Daoy (cell line): Measurements from ENCODE around the gene CADM4. TPM values are rescaled to one million over a fixed set of nuclear protein-coding genes. Genes with fewer than 3 reads are reported as not detected.
A peak's percentile ranks its signal among the peaks of the same experiment; 100 is the strongest.
"Not testable (repeated sequence)": the region's sequence is repeated elsewhere in the genome, so short reads cannot be mapped to it uniquely, and the experiment has no call there.

Experiments used
- DNase-seq: peaks from one replicate; pipeline ENCODE4 v3.0.0-alpha.2; 2015; ENCODE audit warnings: low read depth
- total RNA-seq: library from RNA; depleted of rRNA; stranded (reverse); fragments of >200 nt; shearing (Covaris generic); gene quantifications from 2 replicates; pipeline ENCODE4 v1.2.3, GENCODE V29; 2014

Gene CADM4
- total RNA-seq, 1 experiment from 2014 or later: 4.8 TPM

GRCh38 chr19:43664018-43664417 lies 24.4 kb upstream of the CADM4 start:
- no peak for DNase-seq

DNA sequence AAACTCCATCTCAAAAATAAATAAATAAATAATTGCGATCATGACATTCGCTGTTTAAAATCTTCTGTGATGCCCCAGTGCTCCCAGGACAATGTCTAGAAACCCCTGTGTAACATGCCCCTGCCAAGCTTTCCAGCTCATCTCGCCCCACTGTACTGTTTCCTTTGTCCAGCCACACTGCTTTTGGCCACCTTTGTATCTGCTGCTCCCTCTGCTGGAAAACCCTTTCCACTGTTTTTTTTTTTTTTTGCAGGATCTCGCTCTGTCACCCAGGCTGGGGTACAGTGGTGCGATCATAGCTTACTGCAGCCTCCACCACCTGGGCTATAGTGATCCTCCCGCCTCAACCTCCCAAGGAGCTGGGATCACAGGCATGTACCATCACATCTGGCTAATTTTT lies 22.8 kb upstream of the CADM4 start:
- no peak for DNase-seq

DNA sequence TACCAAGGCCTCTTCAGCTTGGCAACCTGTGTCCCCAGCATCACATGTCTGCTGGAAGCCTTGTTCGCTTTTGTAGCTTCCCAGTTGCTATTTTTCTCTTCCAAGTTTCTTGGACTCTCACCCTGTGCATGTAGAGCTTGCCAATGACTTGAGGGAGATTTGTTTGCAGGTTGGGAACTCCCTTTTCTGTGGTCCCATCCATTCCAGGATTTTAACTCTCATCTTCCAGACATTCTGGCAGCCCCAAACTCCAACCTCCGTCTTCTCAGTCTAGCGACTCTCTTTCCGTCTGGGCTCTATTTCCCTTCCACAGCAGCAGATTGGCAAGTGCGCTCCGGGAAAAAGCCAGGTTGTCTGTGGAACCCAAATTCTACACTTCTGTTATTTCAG lies 21.3 kb upstream of the CADM4 start:
- no peak for DNase-seq

DNA sequence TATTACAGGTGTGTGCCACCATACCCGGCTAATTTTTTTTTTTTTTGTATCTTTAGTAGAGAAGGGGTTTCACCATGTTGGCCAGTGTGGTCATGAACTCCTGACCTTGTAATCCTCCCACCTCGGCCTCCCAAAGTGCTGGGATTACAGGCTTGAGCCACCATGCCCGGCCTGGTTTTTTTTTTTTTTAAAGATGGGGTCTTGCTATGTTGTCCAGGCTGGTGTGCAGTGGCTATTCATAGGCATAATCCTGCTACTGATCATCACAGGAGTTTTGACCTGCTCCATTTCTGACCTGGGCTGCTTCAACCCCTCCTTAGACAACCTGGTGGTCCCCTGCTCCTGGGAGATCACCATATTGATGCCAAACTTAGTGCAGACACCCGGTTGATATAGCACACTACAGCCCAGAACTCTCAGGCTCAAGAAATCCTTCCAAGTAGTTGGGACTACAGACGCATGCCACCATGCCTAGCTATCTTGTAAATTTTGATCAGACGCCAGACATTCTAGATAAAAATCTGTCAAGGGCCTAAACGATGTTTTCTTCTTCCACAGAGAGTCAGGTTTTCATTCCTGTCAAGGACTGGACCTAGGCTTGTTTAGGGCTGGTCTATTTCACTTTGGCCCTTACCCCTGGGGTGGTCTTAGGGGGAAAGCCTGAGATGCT lies 20.8 kb upstream of the CADM4 start:
- DNase-seq: no peak

DNA sequence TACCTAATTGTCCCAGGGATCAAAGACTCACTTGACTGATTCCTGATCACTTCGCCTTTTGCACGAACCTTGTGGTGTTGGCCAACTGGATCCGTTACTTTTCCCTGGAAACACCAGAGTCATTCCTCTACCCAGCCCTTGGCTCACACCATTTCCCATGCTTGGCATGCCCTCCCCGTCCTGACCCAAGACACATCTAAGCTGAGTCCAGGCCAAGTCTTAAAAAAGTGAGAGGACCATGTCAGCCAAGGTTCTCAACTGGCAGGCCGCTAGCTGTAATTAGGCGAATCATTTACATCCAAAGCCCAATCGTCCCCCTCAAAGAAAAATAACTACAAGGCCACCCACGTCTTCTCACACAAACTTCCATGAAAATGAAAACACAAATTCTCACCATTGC lies 18.8 kb upstream of the CADM4 start:
- DNase-seq: no peak

GRCh38 chr19:43658001-43658400 lies 18.4 kb upstream of the CADM4 start:
- DNase-seq: no peak

- no peak for DNase-seq
These were observed 16.8 kb upstream of the CADM4 start for GRCh38 chr19:43656436-43656835.

DNA sequence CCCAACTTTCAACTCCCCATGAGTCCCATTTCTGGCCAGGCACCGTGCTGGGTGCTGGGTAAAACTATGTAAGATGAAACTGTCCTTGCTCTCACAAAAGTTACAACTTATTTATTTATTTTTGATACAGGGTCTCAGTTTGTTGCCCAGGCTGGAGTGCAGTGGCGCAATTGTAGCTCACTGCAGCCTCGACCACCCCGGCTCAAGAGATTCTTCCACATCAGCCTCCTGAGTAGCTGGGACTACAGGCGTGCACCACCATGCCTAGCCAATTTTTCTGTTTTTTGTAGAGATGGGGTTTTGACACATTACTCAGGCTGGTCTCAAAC lies 12.9 kb upstream of the CADM4 start:
- no peak for DNase-seq

- peak; percentile 55 for DNase-seq
These were observed 12.3 kb upstream of the CADM4 start for GRCh38 chr19:43651758-43652545.

DNA sequence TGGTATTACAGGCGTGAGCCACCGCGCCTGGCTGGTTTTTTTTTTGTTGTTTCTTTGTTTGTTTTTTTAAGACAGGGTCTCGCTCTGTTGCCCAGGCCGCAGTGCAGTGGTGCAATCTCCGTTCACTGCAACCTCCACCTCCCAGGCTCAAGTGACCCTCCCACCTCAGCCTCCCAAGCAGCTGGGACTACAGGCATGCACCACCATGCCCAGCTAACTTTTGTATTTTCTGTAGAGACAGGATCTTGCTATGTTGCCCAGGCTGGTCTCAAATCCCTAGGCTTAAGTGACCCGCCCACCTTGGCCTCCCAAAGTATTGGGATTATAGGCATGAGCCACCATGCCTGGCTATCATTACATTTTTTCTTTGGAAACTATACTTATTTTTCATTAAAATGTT lies 10.6 kb upstream of the CADM4 start:
- DNase-seq: not testable (repeated sequence)

DNA sequence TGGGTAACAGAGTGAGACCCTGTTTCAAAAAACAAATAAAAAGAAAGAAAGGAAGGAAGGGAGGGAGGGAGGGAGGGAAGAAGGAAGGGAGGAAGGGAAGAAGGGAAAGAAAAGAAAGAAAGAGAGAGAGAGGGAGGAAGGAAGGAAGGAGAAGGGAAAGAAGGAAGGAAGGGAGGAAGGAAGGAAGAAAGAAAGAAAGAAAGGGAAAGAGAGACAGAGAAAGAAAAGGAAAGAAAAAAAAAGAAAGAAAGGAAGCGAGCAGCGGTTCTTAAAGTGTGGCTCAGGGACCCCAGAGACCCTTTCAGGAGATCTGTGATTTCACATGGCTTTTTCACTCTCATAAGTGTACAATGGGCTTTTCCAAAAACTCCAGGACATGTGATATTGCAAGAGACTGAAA lies 9.9 kb upstream of the CADM4 start:
- DNase-seq: no peak

- no peak for DNase-seq
These were observed 9.0 kb upstream of the CADM4 start for GRCh38 chr19:43648633-43649032.

DNA sequence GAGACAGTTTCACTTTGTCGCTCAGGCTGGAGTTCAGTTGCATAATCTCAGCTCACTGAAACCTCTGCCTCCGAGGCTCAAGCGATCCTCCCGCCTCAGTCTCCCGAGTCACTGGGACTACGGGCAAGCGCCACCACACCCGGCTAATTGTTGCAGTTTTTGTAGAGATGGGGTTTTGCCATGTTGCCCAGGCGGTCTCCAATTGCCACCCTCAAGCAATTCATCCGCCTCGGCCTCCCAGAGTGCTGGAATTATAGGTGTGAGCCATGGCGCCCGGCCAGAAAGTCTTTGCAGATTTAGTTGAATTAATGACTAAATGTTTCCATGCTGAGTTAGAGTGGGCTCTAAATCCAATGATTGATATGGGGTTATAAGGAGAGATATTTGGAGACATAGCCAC lies 4.5 kb upstream of the CADM4 start:
- DNase-seq: no peak

DNA sequence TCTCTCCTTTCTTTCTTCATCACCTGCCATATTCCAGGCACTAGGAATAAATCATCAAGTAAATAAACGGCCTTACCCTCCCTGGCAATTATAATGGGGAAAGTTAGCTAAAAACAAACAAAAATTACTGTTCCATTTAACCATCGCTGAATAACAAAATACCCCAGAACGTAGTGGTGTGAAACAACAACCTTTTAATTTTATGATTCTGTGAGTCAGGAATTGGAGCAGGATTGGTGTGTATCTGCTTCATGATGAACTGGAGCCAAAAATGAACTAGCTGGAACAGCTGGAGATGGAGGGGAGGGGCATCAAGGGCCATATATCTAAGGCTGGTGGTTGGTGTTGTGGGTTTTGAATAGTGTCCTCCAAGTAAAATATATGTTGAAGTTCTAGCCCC lies 3.7 kb upstream of the CADM4 start:
- no peak for DNase-seq

DNA sequence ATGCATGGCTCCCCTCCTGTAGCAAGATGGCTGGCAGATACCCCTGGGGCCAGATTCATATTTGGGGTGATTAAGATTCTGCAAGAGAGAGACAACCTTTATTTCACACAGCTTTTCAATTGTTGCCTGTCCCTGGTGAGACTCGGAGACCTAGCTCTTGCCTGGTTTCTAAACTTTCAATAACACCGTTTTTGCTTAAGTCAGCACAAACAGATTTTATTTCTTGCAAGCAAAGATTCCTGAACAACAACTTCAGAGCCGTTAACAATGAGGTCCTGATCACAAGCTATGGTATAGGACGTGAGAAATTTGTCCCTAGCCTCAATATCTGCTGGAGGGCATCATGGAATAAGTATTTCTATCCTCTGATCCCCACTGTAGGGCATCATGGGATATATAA lies 2.9 kb upstream of the CADM4 start:
- no peak for DNase-seq

DNA sequence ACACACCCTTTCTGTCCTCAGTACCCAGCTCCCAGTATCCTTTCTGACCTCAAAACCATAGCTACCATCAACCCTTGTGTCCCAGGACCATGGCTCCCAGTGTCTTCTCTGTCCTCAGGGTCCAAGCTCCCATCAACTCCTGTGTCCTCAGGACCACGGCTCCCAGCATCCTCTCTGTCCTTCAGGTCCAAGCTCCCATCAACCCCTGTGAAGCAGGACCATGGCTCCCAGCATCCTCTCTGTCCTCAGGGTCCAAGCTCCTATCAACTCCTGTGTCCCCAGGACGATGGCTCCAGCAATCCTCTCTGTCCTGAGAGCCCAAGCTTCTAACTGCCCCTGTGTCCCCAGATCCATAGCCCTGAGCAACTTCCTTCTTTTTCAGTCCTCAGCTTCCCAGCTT lies 1.7 kb upstream of the CADM4 start:
- no peak for DNase-seq

DNA sequence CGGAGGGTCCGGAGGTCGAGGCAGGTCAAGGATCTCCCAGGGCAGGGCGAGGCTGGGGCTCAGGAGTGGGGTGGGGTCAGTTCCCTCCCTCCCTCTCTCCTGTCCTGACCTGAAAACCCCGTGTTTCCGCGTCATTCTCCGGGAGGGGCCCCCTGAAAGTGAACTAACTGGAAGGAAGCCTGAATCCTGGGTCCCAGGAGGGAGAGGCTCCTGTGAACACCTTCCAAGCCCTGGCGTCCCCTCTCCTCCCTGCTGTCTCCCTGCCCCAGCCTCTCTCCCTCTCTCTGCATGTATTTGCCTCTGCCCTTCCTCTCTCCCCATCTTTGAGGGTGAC lies 741 bp upstream of the CADM4 start:
- no peak for DNase-seq

DNA sequence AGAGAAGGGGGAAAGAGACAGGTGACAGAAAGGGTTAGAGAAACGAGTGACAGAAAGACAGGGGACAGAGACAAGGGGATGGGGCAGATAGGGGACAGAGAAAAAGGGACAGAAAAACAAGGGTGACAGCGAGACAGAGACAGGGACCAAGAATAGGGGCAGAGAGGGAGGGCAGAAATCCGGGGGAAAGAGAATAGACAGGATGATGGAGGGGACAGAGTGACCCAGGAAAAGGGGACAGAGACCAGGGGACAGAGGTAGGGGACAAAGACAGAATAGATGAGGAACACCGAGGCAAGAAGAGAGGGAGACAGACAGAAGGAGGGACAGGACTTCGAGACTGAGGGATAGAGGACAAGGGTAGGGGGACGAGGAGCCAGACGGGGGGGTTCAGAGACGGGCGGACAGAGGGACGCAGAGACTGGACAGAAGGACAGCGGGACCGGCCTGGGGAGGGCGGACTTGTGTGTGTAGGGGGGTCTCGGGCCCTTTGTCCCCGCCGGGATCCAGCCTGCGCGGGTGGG lies 593 bp downstream of the CADM4 start:
- DNase-seq: no peak

GRCh38 chr19:43638214-43638994 lies 1.2 kb downstream of the CADM4 start:
- DNase-seq: no peak

DNA sequence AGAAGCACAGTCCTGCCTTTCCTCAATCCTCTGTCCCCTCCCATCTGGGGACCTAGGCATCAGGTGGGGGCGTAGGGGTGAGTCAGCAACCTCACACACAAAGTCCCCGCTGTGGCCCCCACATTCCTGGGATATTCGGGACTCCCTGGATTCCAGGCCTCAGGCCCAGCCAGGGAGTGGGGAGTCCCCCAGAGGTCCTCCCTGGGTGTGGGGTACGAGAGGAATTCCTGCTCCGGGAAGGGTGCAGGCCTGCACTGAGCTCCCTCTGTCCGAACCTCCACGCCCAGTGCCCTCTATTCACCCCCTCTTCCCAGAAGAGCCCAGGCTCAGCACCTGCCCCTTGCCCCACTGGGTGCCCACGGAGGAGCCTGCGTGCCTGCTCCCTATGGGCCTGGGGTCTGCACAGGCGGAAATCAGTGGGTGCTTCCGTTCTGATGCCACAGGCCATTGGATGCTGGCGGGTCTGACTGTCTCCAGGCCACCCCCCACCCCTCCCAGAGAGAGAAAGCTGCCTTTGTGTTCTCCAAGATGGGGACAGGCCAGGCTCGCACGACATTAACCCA lies 3.4 kb downstream of the CADM4 start:
- peak; percentile 58 for DNase-seq

DNA sequence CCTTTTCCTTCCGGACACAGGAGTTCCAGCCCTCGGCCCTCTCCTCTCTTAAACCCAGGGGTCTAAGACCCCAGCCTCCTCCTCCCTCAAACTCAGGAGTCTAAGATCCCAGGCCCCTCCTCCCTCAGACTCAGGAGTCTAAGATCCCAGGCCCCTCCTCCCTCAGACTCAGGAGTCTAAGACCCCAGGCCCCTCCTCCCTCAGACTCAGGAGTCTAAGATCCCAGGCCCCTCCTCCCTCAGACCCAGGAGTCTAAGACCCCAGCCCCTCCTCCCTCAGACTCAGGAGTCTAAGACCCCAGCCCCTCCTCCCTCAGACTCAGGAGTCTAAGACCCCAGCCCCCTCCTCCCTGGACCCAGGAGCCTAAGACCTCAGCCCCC lies 4.1 kb downstream of the CADM4 start:
- DNase-seq: not testable (repeated sequence)

DNA sequence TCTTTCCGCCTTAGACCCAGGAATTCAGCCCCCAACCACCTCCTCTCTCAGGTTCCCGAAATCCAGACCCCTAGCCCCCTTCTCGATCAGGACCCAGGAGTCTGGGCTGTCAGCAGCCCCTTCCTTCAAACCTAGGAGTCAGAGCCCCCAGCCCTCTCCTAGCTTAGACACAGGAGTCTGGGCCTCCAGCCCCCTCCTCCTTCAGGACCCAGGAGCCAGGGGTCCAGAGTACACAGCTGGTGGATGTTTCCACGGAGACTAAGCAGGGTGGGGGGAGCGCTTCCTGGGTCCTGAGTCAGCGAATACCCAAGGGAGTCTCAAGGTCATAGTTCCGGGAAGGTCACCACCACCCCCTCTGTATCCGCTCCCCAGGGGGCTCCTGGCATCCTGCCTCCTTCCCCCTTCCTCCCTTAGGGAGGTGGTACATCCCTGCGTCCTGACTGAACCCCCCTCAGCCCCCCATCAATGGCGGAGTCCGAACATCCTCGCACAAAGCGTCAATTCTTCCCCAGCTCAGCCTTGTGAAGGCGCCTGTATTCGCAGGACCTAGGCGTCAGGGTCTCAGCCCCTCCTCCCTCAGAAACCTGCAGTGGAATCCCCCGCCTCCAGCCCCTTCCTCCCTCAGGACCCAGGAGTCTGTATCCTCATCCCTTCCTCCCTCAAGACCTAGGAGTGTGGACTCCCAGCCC lies 4.6 kb downstream of the CADM4 start:
- no peak for DNase-seq
